BJ (cell line): ENCODE results near the gene ELF2. TPM values are rescaled to one million over a fixed set of nuclear protein-coding genes. Genes with fewer than 3 reads are reported as not detected.
"Not testable (repeated sequence)": the region's sequence is repeated elsewhere in the genome, so short reads cannot be mapped to it uniquely, and the experiment has no call there.

Experiments used
- CTCF ChIA-PET: fragments of 350-600 bp; formaldehyde crosslinking; extraction: SDS; loops from one replicate; lab custom pipeline; 2021; ENCODE audit warnings: antibody characterized with exemption, inconsistent platforms; lab: Yijun Ruan, JAX
- POLR2A ChIA-PET: fragments of 300-600 bp; sonication (Branson Sonifier 250); formaldehyde crosslinking; extraction: SDS; loops from one replicate; lab custom pipeline; 2021; ENCODE audit warnings: antibody characterized with exemption; lab: Charles Lee
- DNase-seq: peaks from one replicate; pipeline ENCODE4 v3.0.0-alpha.2; 2011; ENCODE audit warnings: low read depth
- H3K27me3 ChIP-seq: 2 replicates; pipeline ENCODE4 v1.6.0; 2011; ENCODE audit warnings: low read length; ENCODE audit not compliant: control insufficient read depth, insufficient read depth
- H3K36me3 ChIP-seq: 2 replicates; pipeline ENCODE4 v1.5.1; 2011; ENCODE audit warnings: low read length; ENCODE audit not compliant: control insufficient read depth, insufficient read depth
- H3K4me3 ChIP-seq: 2 replicates; pipeline ENCODE4 v1.5.1; 2011; ENCODE audit warnings: low read depth, mild to moderate bottlenecking, control low read depth, low read length
- CTCF ChIP-seq: IDR thresholded peaks from 2 replicates; pipeline ENCODE4 v1.5.1; 2011; ENCODE audit warnings: low read depth, mild to moderate bottlenecking, control low read depth, inconsistent platforms, low read length, moderate library complexity; ENCODE audit not compliant: insufficient read depth
- polyA plus RNA-seq: library from polyadenylated mRNA; depleted of rRNA; stranded (reverse); fragments of >200 nt; gene quantifications from 2 replicates; pipeline ENCODE4 v1.2.3, GENCODE V29; 2011

ELF2 gene
- polyA plus RNA-seq, 1 experiment, result 23.9 TPM

DNA sequence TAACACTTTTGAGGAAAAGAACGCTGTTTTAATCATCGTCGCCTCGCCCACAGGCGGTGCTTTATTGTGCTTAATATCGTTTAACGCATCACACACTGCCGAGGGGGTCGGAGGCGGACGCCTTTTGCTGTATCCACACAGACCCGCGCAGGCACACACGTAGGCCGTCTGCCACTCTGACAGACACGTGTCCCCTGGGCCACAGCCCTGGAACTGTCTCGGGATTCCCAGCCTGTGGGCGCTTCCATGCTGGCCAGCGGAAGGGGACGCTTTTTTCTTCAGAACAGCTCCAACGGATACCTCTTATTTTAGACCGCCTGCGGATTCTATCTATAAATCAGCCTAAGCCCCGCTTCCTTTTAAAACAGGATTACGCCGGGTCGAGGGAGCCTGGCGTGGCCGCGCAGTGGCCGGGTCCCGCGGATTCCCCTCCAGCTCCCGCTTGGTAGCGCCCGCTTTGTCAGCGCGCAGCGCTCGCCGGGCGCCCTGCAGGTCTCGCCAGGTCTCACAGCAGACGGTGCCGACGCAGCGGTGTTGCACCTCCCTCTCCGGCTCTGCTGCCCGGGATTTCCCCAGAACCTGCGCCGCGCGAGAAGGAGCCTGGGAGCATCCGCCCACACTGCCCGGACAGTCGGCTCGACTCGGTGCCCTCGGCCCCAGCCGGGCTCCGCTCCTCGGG, 161.6 kb downstream of the ELF2 start, which contains the start of gene NOCT:
TSS of gene NOCT (plus strand) at position 513 of the 679 bp plus-strand sequence. CDS start 201 bp downstream, outside the sequence.
- Histone ChIP-seq H3K4me3 (peak within 1 kb of the TSS; percentile 59), H3K36me3 (no peaks in the 10 kb centered on the region), H3K27me3 (no peaks in the 10 kb centered on the region)
- DNase-seq, result no peak
- CTCF ChIA-PET, result interaction anchor here (1.1 kb wide), 1 partner anchor 9 kb away, joined by 5 read pairs; no protein-coding TSS in a partner anchor
- no peak for TF ChIP-seq CTCF
- POLR2A ChIA-PET, result interaction anchor here (0.6 to 0.7 kb wide), 2 partner anchors 129 to 1158 kb away, joined by 3 to 16 read pairs; no protein-coding TSS in a partner anchor

DNA sequence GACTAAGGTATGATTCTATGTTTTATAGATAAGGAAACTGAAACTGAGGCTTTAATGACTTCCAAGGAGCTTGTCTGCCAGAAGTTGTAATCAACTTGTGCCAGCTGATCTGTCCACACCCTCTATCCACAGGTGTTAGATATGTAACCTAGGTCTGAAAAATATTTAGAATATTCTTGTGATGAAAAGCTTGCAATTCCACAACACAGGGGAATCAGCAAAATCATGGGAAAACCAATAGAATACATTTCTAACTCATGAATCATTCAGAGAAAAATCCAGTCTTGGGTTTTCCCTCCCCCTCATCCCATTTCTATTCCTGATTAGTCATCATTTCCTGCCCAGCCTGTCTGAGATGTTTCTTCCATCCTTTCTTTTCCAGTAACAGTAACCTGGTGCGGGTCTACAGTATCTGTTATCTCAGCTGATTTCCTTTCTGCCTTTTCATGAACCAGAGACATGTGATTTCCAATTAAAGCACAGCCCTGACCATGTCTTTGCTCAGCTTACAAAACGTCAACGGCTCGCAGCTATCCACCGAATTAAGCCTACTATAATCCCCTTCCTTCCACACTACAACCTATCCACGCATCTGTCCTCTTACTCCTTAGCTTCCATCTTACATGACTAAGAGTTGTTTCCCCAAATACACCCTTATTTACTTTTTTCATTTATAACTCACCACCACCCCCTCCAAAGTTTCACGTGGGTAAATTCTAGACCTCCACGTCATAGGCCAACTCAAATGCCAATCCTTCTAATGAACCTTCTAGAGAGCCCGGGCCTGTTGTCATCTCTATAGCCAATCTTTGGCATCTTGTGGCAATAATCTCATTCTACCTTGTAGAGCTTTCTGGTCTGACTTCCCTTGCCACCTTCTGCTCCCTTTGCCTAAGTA, 162.4 kb downstream of the ELF2 start:
- TF ChIP-seq CTCF, result no peak
- peak; percentile 88 for DNase-seq
- Histone ChIP-seq H3K4me3 (peak overlapping the region; percentile 59), H3K36me3 (no peaks in the 10 kb centered on the region), H3K27me3 (no peaks in the 10 kb centered on the region)
- POLR2A ChIA-PET, result interaction anchor here (0.6 to 0.7 kb wide), 3 partner anchors 130 to 1157 kb away, joined by 3 to 16 read pairs (median 4); no protein-coding TSS in a partner anchor
- CTCF ChIA-PET, result interaction anchor here (0.6 to 1.1 kb wide), 2 partner anchors 8 to 21 kb away, joined by 3 to 5 read pairs; no protein-coding TSS in a partner anchor

GRCh38 chr4:139011225-139011950, 165.6 kb downstream of the ELF2 start:
- TF ChIP-seq CTCF, result no peak
- ChIA-PET CTCF (no interaction called here), POLR2A (no interaction called here)
- Histone ChIP-seq H3K36me3 (no peaks in the 10 kb centered on the region), H3K4me3 (no peak overlapping the region), H3K27me3 (no peaks in the 10 kb centered on the region)
- DNase-seq, result no peak

DNA sequence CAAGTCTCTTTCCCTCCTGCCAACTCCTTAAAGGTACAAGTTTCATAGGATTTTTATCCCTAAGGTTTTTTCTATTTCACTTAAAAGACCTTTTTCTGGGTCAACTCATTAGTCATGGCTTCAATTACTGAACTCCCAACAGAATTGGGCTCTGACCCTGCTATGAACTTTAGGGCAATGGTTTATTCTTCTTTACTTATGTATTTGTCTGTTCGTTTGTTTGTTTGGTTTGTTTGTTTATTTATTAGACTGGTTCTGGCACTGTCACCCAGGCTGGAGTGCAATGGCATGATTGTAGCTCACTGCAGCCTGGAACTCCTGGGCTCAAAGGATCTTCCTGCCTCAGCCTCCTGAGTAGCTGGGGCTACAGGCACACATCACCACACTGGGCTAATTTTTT, 167.3 kb downstream of the ELF2 start:
- TF ChIP-seq CTCF, result no peak
- Histone ChIP-seq H3K27me3 (no peaks in the 10 kb centered on the region), H3K4me3 (no peak overlapping the region), H3K36me3 (no peaks in the 10 kb centered on the region)
- ChIA-PET CTCF (interaction anchor here (0.6 kb wide), 1 partner anchor 344 kb away, joined by 4 read pairs; no protein-coding TSS in a partner anchor), POLR2A (no interaction called here)
- no peak for DNase-seq

GRCh38 chr4:139008278-139008677, 168.7 kb downstream of the ELF2 start:
- CTCF ChIA-PET, result interaction anchor here (0.6 kb wide), 1 partner anchor 15 kb away, joined by 3 read pairs; no protein-coding TSS in a partner anchor
- H3K27me3 ChIP-seq, POLR2A ChIA-PET, H3K4me3 ChIP-seq, H3K36me3 ChIP-seq, DNase-seq: not testable (repeated sequence)
